HepG2 (cell line): ENCODE data around the gene TMED6. TPM values are rescaled to one million over a fixed set of nuclear protein-coding genes. Genes with fewer than 3 reads are reported as not detected.
A peak's percentile ranks its signal among the peaks of the same experiment; 100 is the strongest.

Experiments
- ARID2 ChIP-seq: sonication (generic); formaldehyde crosslinking; IDR thresholded peaks from 2 replicates; pipeline ENCODE4 v1.8.1; 2022; ENCODE audit warnings: mild to moderate bottlenecking, missing genetic modification reagents, borderline replicate concordance
- HDAC2 ChIP-seq: sonication (generic); formaldehyde crosslinking; IDR thresholded peaks from 2 replicates; pipeline ENCODE4 v1.4.0; 2020; ENCODE audit warnings: missing genetic modification reagents
- HDAC6 ChIP-seq: fragments of 200-600 bp; sonication (generic); IDR thresholded peaks from 2 replicates; pipeline ENCODE4 v1.7.0; 2017; ENCODE audit warnings: mild to moderate bottlenecking, antibody characterized with exemption, low read length, low read depth
- JUND ChIP-seq: sonication (generic); formaldehyde crosslinking; IDR thresholded peaks from 2 replicates; pipeline ENCODE4 v1.8.0; 2022; ENCODE audit warnings: mild to moderate bottlenecking, missing genetic modification reagents
- NCOA1 ChIP-seq: sonication (generic); formaldehyde crosslinking; IDR thresholded peaks from 2 replicates; pipeline ENCODE4 v1.9.0; 2021; ENCODE audit warnings: missing genetic modification reagents
- RBAK ChIP-seq: sonication (generic); formaldehyde crosslinking; IDR thresholded peaks from 2 replicates; pipeline ENCODE4 v1.5.1; 2020; ENCODE audit warnings: mild to moderate bottlenecking, missing genetic modification reagents
- SOX6 ChIP-seq, 2 experiments: fragments of 450-650 bp in 1 of 2; sonication (generic) in 1 of 2; formaldehyde crosslinking in 1 of 2; IDR thresholded peaks; 2 replicates each; pipeline versions ENCODE4 v1.4.0 to v1.6.1; 2017 to 2020; ENCODE audit warnings: antibody characterized with exemption in 1 of 2, mild to moderate bottlenecking in 1 of 2, missing genetic modification reagents in 1 of 2
- TAF1 ChIP-seq: sonication (generic); formaldehyde crosslinking; IDR thresholded peaks from 2 replicates; pipeline ENCODE4 v1.4.0; 2020; ENCODE audit warnings: missing genetic modification reagents
- THYN1 ChIP-seq: sonication (generic); formaldehyde crosslinking; IDR thresholded peaks from 2 replicates; pipeline ENCODE4 v1.8.1; 2023; ENCODE audit warnings: low read depth, mild to moderate bottlenecking, moderate library complexity, missing genetic modification reagents, borderline replicate concordance
- ZBTB8A ChIP-seq: sonication (generic); formaldehyde crosslinking; IDR thresholded peaks from 2 replicates; pipeline ENCODE4 v1.4.0; 2020; ENCODE audit warnings: mild to moderate bottlenecking, low read depth, missing genetic modification reagents, borderline replicate concordance
- ZNF24 ChIP-seq: fragments of 450-650 bp; IDR thresholded peaks from 2 replicates; pipeline ENCODE4 v1.6.1; 2017; ENCODE audit warnings: antibody characterized with exemption, mild to moderate bottlenecking
- ZNF577 ChIP-seq: sonication (generic); formaldehyde crosslinking; IDR thresholded peaks from 2 replicates; pipeline ENCODE4 v1.4.0; 2020; ENCODE audit warnings: mild to moderate bottlenecking, low read depth, missing genetic modification reagents, borderline replicate concordance
- ZNF605 ChIP-seq: sonication (generic); formaldehyde crosslinking; IDR thresholded peaks from 2 replicates; pipeline ENCODE4 v1.8.0; 2022; ENCODE audit warnings: mild to moderate bottlenecking, missing genetic modification reagents
- ZNF678 ChIP-seq: sonication (generic); formaldehyde crosslinking; IDR thresholded peaks from 2 replicates; pipeline ENCODE4 v1.4.0; 2020; ENCODE audit warnings: mild to moderate bottlenecking, missing genetic modification reagents
- ZSCAN21 ChIP-seq: sonication (generic); formaldehyde crosslinking; IDR thresholded peaks from 2 replicates; pipeline ENCODE4 v1.8.0; 2022; ENCODE audit warnings: mild to moderate bottlenecking, missing genetic modification reagents, moderate library complexity, borderline replicate concordance
- polyA plus RNA-seq, 8 experiments: library from polyadenylated mRNA; depleted of rRNA in 3 of 8; stranded (reverse) in 7 of 8; unstranded in 1 of 8; fragments of >200 nt; fragmentation: Illumina TruSeq in 4 of 8; extraction: Trizol in 4 of 8; gene quantifications; 2 replicates each; pipeline versions ENCODE4 v1.2.1 to v1.2.3, GENCODE V29; 2011 to 2016; ENCODE audit warnings: low read depth in 4 of 8, missing spikeins in 1 of 8, mixed read lengths in 1 of 8; ENCODE audit not compliant: insufficient read depth in 1 of 8
- total RNA-seq, 5 experiments: library from RNA; depleted of rRNA; stranded (reverse); fragments of >200 nt; fragmentation: Illumina TruSeq; extraction: Trizol; gene quantifications; 2 replicates each; pipeline ENCODE4 v1.2.3, GENCODE V29; 2016; ENCODE audit warnings: low read depth in 1 of 5
- TF ChIP-seq, protein P1 (sequence below): sonication (generic); formaldehyde crosslinking; IDR thresholded peaks from 2 replicates; pipeline ENCODE4 v1.5.0; 2020; ENCODE audit warnings: mild to moderate bottlenecking, missing genetic modification reagents
- TF ChIP-seq, protein P2 (sequence below): IDR thresholded peaks from 2 replicates; pipeline ENCODE4 v1.6.1; 2016; ENCODE audit warnings: missing compliant biosample characterization, missing genetic modification reagents, borderline replicate concordance
- TF ChIP-seq, protein P3 (sequence below): IDR thresholded peaks from 2 replicates; pipeline ENCODE4 v1.6.1; 2016; ENCODE audit warnings: low read depth
- TF ChIP-seq, protein P4 (sequence below): sonication (generic); formaldehyde crosslinking; IDR thresholded peaks from 2 replicates; pipeline ENCODE4 v1.5.0; 2020; ENCODE audit warnings: mild to moderate bottlenecking, missing genetic modification reagents, moderate library complexity

TMED6 gene
- total and polyA plus RNA-seq, 2 of the 13 experiments (the other 11 are each of a cell fraction or from before 2014, with no cell fraction given), result 9.8 to 14.4 TPM

DNA sequence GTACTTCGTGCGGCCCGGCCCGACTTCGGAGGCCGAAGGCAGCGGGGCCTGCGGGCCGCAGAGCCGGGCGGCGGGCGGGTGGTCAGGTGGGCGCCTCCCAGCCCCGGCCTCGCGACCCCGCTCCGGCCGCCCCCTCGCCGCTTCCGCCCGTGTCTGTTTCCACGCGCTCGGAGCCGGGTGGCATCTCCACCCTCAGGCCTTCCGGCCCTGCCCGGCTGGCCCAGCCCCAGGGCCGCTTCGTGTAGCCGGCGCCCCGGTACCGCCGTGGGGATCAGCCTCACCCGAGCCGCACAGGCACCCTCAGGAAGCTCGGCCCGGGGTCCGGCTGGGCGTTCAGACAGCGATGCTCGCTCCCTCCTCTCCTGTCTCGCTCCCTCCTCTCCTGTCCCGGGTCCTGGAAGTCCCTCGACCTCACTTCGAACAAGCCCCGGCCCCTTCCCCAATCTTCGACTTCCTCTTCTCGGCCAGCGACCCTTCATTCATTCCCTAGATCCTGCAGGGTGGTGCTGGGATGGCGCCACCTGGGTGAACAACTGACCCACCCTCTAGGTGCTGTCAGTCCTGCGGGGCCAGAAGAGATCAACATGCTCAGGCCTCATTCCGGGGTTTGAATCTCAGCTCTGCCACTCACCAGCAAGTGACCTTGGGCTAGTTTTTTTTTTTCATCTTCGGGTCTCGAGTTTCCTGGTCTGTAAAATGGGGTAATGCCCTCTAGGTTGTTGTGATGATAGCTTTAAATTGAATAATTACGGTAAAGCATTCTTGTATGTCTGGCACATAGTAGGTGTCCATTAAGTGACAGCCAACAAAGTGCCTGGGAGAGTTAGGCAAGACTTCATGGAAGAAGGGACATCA lies 39.8 kb downstream of the TMED6 start (continued):
- TF ChIP-seq ZNF605 (CRISPR knock-in tag) (peak; percentile 48; the same call in 1 of the 2 replicates), RBAK (CRISPR knock-in tag) (no peak), ZBTB8A (no peak), ARID2 (CRISPR knock-in tag) (0 out of 2 replicates have a peak, but pooled peaks have one; percentile 7), HDAC6 (no peak), JUND (CRISPR knock-in tag) (no peak; the same call in 1 of the 2 replicates), TAF1 (CRISPR knock-in tag) (peak; percentile 20), SOX6 (IDR thresholded peaks at IDR 0.05) (no peak), SOX6 (CRISPR knock-in tag; IDR thresholded peaks at IDR 0.05) (peak; percentile 41), NCOA1 (peak; percentile 80; the same call in 1 of the 2 replicates), ZSCAN21 (CRISPR knock-in tag) (no peak; the same call in 1 of the 2 replicates), ZNF24 (0 out of 2 replicates have a peak, but pooled peaks have one; percentile 42), ZNF678 (peak; percentile 49), THYN1 (CRISPR knock-in tag) (no peak), ZNF577 (CRISPR knock-in tag) (no peak), HDAC2 (CRISPR knock-in tag) (0 out of 2 replicates have a peak, but pooled peaks have one; percentile 49)
- TF ChIP-seq, protein P1, sequence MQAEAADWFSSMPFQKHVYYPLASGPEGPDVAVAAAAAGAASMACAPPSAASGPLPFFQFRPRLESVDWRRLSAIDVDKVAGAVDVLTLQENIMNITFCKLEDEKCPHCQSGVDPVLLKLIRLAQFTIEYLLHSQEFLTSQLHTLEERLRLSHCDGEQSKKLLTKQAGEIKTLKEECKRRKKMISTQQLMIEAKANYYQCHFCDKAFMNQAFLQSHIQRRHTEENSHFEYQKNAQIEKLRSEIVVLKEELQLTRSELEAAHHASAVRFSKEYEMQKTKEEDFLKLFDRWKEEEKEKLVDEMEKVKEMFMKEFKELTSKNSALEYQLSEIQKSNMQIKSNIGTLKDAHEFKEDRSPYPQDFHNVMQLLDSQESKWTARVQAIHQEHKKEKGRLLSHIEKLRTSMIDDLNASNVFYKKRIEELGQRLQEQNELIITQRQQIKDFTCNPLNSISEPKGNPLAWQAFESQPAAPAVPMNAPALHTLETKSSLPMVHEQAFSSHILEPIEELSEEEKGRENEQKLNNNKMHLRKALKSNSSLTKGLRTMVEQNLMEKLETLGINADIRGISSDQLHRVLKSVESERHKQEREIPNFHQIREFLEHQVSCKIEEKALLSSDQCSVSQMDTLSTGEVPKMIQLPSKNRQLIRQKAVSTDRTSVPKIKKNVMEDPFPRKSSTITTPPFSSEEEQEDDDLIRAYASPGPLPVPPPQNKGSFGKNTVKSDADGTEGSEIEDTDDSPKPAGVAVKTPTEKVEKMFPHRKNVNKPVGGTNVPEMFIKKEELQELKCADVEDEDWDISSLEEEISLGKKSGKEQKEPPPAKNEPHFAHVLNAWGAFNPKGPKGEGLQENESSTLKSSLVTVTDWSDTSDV (CRISPR knock-in tag), result no peak; the same call in 1 of the 2 replicates
- TF ChIP-seq, protein P2, sequence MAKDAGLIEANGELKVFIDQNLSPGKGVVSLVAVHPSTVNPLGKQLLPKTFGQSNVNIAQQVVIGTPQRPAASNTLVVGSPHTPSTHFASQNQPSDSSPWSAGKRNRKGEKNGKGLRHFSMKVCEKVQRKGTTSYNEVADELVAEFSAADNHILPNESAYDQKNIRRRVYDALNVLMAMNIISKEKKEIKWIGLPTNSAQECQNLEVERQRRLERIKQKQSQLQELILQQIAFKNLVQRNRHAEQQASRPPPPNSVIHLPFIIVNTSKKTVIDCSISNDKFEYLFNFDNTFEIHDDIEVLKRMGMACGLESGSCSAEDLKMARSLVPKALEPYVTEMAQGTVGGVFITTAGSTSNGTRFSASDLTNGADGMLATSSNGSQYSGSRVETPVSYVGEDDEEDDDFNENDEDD, result peak; percentile 33; the same call in 1 of the 2 replicates
- TF ChIP-seq, protein P3, sequence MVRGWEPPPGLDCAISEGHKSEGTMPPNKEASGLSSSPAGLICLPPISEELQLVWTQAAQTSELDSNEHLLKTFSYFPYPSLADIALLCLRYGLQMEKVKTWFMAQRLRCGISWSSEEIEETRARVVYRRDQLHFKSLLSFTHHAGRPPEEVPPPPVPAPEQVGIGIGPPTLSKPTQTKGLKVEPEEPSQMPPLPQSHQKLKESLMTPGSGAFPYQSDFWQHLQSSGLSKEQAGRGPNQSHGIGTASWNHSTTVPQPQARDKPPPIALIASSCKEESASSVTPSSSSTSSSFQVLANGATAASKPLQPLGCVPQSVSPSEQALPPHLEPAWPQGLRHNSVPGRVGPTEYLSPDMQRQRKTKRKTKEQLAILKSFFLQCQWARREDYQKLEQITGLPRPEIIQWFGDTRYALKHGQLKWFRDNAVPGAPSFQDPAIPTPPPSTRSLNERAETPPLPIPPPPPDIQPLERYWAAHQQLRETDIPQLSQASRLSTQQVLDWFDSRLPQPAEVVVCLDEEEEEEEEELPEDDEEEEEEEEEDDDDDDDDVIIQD (CRISPR knock-in tag), result peak; percentile 28; the same call in 1 of the 2 replicates
- TF ChIP-seq, protein P4, sequence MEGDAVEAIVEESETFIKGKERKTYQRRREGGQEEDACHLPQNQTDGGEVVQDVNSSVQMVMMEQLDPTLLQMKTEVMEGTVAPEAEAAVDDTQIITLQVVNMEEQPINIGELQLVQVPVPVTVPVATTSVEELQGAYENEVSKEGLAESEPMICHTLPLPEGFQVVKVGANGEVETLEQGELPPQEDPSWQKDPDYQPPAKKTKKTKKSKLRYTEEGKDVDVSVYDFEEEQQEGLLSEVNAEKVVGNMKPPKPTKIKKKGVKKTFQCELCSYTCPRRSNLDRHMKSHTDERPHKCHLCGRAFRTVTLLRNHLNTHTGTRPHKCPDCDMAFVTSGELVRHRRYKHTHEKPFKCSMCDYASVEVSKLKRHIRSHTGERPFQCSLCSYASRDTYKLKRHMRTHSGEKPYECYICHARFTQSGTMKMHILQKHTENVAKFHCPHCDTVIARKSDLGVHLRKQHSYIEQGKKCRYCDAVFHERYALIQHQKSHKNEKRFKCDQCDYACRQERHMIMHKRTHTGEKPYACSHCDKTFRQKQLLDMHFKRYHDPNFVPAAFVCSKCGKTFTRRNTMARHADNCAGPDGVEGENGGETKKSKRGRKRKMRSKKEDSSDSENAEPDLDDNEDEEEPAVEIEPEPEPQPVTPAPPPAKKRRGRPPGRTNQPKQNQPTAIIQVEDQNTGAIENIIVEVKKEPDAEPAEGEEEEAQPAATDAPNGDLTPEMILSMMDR (CRISPR knock-in tag), result peak; percentile 72
